AG09309 (cell line): ENCODE measurements around the gene BOC.

Source experiments
- DNase-seq: peaks from one replicate; pipeline ENCODE4 v3.0.0-alpha.2; 2010; ENCODE audit warnings: low read depth
- H3K4me3 ChIP-seq: 2 replicates; pipeline ENCODE4 v1.5.1; 2011; ENCODE audit warnings: mild to moderate bottlenecking, low read depth, low read length, moderate library complexity; ENCODE audit not compliant: control insufficient read depth
- TF ChIP-seq, protein P1 (sequence below): IDR thresholded peaks from 2 replicates; pipeline ENCODE4 v1.5.1; 2011; ENCODE audit warnings: mild to moderate bottlenecking, low read depth, low read length, inconsistent platforms; ENCODE audit not compliant: insufficient read depth, control insufficient read depth; ENCODE audit errors: missing control alignments

The BOC gene

GRCh38 chr3:113312416-113312815 is 101.1 kb downstream of the BOC start:
- no peak overlapping the region for H3K4me3 ChIP-seq
- TF ChIP-seq, protein P1, sequence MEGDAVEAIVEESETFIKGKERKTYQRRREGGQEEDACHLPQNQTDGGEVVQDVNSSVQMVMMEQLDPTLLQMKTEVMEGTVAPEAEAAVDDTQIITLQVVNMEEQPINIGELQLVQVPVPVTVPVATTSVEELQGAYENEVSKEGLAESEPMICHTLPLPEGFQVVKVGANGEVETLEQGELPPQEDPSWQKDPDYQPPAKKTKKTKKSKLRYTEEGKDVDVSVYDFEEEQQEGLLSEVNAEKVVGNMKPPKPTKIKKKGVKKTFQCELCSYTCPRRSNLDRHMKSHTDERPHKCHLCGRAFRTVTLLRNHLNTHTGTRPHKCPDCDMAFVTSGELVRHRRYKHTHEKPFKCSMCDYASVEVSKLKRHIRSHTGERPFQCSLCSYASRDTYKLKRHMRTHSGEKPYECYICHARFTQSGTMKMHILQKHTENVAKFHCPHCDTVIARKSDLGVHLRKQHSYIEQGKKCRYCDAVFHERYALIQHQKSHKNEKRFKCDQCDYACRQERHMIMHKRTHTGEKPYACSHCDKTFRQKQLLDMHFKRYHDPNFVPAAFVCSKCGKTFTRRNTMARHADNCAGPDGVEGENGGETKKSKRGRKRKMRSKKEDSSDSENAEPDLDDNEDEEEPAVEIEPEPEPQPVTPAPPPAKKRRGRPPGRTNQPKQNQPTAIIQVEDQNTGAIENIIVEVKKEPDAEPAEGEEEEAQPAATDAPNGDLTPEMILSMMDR: no peak
- no peak for DNase-seq

GRCh38 chr3:113314923-113315322 is 103.6 kb downstream of the BOC start:
- TF ChIP-seq, protein P1: no peak
- H3K4me3 ChIP-seq: no peak overlapping the region
- DNase-seq: no peak

DNA sequence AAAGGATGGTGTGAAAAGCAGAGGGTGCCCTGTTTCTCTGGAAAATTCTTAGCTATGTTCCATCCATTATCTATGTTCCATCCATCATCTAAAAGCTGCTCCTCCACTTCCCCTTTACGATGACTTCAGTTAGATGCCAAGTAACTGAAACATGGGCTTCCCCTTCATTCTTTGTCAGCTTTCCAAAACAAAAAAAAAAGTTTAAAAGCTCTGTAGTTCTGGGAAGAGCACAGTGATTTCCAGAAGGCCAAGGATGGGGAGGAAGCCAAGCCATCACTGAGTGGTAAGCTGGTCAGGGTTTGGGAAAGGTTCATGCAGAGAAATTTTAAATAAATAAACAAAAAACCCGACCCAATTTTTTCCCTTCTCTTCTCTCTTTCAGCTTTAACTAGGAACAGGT is 118.4 kb downstream of the BOC start:
- no peak for DNase-seq
- TF ChIP-seq, protein P1: no peak
- H3K4me3 ChIP-seq: no peak overlapping the region

DNA sequence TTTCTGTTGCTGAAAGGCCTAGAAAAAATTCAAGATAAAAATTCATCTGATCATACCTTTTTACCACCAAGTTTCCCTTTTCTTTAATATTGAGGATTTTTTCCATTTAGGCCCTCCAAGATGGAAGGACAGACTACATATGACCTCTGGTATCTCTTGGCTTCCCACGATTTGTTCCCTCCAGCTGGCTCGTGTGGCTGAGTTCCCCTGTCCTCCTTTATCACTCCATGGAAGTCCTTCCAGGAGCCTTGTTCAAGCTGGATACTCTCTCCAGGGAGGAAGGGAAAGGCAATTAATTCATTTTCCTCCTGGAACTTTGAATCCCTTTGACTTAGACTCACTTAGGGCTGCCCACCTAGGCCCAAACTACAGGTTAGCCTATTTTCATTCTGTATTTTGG is 119.4 kb downstream of the BOC start:
- DNase-seq: no peak
- TF ChIP-seq, protein P1: no peak
- no peak overlapping the region for H3K4me3 ChIP-seq

DNA sequence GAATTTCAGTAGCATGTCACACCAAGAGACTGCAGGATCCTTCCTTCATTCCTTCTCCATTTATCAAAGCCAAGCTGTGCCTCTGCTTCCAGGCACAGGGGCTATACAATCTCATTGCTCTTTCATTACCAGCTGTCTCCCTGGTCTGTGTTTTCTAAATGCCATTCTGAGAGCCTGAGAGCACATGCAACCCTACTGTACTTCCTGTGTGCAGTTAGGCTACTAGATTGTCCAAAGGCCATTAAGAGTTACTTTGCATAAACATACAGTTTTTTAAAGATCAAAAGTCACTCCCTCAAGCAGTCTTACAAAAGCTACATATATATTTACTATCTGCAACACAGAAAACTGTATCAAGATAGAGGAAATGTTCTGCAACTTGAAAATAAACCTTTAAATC is 119.8 kb downstream of the BOC start:
- TF ChIP-seq, protein P1: no peak
- no peak overlapping the region for H3K4me3 ChIP-seq
- no peak for DNase-seq
